Activated T-cell treated with anti-CD3 and anti-CD28 coated beads for 1 hour (primary cell): ENCODE data around the gene INSRR.

ENCODE experiments used
- DNase-seq: peaks from one replicate; pipeline ENCODE4 v3.0.0-alpha.2; 2020; ENCODE audit warnings: low read depth

Gene INSRR

DNA sequence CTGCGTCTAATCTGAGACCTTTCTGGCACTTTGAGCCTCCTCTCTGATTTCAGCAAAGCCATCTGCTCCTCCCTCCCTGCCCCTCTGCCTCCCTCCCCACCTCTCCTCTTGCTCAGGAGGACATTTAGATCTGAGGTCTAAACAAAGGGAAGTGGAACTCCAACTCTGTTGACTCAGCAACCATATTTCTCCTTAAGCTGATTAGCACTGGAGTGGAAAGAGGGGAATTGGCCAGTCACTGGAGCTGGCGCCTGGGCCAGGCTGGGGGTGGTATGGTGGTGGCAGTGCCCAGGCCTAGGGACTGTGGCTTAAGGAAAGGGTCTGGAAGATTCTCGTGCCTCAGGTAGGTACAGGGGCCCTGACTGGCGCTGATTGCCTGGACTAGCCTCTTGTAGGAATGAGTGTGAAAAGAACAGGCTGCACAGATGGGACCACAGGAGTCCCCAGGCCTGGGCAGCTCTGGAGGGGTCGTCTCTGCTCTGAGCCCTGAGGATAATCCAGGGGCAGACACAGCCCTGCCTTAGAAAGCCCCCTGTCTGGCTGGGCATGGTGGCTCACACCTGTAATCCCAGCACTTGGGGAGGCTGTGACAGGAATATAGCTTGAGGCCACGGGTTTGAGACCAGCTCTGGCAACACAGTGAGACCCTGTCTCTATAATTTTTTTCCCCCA is 54.2 kb downstream of the INSRR start:
- DNase-seq: no peak

GRCh38 chr1:156804026-156804425 is 54.9 kb downstream of the INSRR start:
- DNase-seq: no peak

GRCh38 chr1:156803086-156803851 is 55.6 kb downstream of the INSRR start:
- DNase-seq: no peak

- DNase-seq: no peak
Measured at GRCh38 chr1:156802421-156802935, 56.4 kb downstream of the INSRR start.

GRCh38 chr1:156801409-156802121 is 57.4 kb downstream of the INSRR start:
- DNase-seq: no peak

DNA sequence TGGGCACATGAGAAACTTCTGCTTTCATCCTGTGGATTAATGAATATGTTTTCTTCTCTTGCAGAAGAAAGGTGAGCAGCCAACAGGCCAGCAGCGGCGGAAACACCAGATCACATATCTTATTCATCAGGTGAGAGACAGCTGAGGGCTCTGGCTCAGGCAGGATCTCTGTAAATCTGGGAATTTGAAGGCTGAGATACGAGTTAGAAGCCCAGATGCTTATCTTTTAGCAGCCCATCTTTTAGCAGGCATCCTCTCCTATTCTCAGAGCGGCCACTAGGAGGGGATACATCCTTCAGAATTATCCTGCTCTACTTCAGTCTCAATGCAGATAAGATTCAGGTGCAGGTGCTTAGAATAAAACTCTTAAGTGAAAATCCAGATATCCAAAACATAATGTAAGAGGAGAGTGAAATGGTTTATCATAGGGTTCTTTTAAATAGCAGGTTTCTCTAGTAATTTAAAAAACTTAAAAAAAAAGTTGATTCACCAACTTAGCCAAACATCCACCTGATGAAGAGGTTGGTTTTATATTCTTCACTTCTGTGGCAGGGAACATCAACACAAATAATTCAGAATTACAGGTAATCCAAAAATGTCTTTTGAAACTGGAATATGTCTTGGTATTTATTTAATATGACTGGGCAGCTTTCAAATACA is 61.6 kb downstream of the INSRR start:
- DNase-seq: peak; percentile 42

- DNase-seq: no peak
Measured at GRCh38 chr1:156796340-156797097, 62.4 kb downstream of the INSRR start.

DNA sequence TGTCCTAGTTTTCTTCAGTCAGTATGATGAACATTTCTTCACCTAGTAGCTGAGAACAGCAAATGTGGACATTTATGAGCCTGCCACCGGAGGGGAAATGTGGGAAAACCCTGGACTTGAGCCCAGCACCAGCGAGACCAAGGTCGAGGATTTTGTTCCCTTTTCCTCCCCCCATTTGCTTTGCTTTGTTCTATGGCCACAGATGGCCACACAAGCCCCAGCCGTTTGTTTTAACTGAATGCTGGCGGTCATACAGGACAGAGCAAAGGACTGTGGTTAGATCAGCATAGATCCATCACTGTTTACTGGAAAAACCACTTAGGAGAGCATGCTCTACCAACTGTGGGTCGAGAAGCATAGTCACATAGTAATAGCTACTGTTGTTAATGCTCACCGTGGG is 63.1 kb downstream of the INSRR start:
- DNase-seq: no peak

DNA sequence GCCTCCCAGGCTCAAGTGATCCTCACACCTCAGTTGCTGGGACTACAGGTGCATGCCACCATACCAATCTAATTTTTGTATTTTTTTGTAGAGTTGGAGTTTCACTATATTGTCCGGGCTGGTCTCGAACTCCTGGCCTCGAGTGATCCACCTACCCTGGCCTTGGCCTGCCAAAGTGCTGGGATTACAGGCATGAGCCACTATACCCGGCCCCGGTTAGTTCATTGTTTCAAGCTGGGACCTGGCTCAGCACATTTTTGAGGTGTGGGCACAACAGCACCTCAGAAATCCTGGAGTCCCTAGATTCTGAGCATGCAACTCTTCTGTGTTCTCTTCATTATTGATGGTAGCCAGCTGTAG is 63.6 kb downstream of the INSRR start:
- no peak for DNase-seq

GRCh38 chr1:156794506-156795373 is 64.2 kb downstream of the INSRR start:
- DNase-seq: no peak
